HUES48 (cell line): Measurements from ENCODE around the gene ADSS1.

ENCODE experiments used
- H3K27ac ChIP-seq: one replicate; pipeline ENCODE4 v1.7.0; 2013; ENCODE audit warnings: low read depth, low read length, inconsistent platforms
- H3K27me3 ChIP-seq: 2 replicates; pipeline ENCODE4 v1.6.1; 2013; ENCODE audit warnings: mild to moderate bottlenecking, low read length; ENCODE audit not compliant: control insufficient read depth, insufficient read depth
- H3K36me3 ChIP-seq: 2 replicates; pipeline ENCODE4 v1.6.1; 2013; ENCODE audit warnings: low read length; ENCODE audit not compliant: control insufficient read depth, insufficient read depth
- H3K4me1 ChIP-seq: 2 replicates; pipeline ENCODE4 v1.6.1; 2013; ENCODE audit warnings: mild to moderate bottlenecking, low read length; ENCODE audit not compliant: control insufficient read depth, insufficient read depth
- H3K4me3 ChIP-seq: 2 replicates; pipeline ENCODE4 v1.5.1; 2013; ENCODE audit warnings: mild to moderate bottlenecking, low read depth, low read length
- H3K9ac ChIP-seq: 2 replicates; pipeline ENCODE4 v1.6.1; 2013; ENCODE audit warnings: mild to moderate bottlenecking, low read depth, low read length, moderate library complexity
- H3K9me3 ChIP-seq: 2 replicates; pipeline ENCODE4 v1.6.1; 2013; ENCODE audit warnings: low read length; ENCODE audit not compliant: control insufficient read depth, insufficient read depth

ADSS1 gene

GRCh38 chr14:104796687-104797081 lies 72.7 kb downstream of the ADSS1 start:
- Histone ChIP-seq H3K9me3 (no peaks in the 10 kb centered on the region), H3K27me3 (peaks cover 48% of the 10 kb centered on the region), H3K9ac (no peak overlapping the region), H3K4me3 (no peak overlapping the region), H3K36me3 (peaks cover 6% of the 10 kb centered on the region; the same call in 1 of the 2 replicates), H3K4me1 (peaks cover 36% of the 10 kb centered on the region), H3K27ac (no peak overlapping the region)
